AG10803 (cell line): Measurements from ENCODE around the gene LDHAL6A.

Experiments used
- DNase-seq: peaks from one replicate; pipeline ENCODE4 v3.0.0; 2010; ENCODE audit warnings: low read depth
- H3K4me3 ChIP-seq: 2 replicates; pipeline ENCODE4 v1.5.1; 2011; ENCODE audit warnings: mild to moderate bottlenecking, low read length, control low read depth
- TF ChIP-seq, protein P1 (sequence below): conservative IDR thresholded peaks from 2 replicates; pipeline ENCODE4 v1.5.1; 2011; ENCODE audit warnings: mild to moderate bottlenecking, low read length, control low read depth, inconsistent platforms

The LDHAL6A gene

DNA sequence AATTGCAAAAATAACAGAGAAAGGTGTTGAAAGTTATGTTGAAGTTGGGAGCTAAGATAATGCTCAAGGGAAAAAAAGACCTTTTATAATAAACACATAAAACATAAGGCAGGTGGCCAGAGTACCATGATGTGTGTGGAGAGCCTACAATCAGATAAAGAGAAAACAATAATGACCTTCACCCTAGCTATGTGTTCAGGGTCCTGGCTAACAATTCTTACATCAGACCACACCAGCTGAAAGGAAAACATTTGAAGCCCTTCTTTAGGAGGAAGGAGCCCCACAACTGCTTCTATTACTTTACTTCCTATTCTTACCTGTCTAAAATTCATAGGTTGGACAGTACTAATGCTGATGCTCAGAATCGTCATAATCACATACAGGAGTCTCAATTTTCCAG lies 68.6 kb downstream of the LDHAL6A start:
- TF ChIP-seq, protein P1, sequence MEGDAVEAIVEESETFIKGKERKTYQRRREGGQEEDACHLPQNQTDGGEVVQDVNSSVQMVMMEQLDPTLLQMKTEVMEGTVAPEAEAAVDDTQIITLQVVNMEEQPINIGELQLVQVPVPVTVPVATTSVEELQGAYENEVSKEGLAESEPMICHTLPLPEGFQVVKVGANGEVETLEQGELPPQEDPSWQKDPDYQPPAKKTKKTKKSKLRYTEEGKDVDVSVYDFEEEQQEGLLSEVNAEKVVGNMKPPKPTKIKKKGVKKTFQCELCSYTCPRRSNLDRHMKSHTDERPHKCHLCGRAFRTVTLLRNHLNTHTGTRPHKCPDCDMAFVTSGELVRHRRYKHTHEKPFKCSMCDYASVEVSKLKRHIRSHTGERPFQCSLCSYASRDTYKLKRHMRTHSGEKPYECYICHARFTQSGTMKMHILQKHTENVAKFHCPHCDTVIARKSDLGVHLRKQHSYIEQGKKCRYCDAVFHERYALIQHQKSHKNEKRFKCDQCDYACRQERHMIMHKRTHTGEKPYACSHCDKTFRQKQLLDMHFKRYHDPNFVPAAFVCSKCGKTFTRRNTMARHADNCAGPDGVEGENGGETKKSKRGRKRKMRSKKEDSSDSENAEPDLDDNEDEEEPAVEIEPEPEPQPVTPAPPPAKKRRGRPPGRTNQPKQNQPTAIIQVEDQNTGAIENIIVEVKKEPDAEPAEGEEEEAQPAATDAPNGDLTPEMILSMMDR = no peak
- no peak for DNase-seq
- H3K4me3 ChIP-seq = no peak overlapping the region

- TF ChIP-seq, protein P1 = no peak
- no peak for DNase-seq
- peak overlapping the region; percentile 94 for H3K4me3 ChIP-seq
Measured at GRCh38 chr11:18526130-18526520, 70.5 kb downstream of the LDHAL6A start.

- peak within 1 kb of the TSS; percentile 94 for H3K4me3 ChIP-seq
- peak; percentile 92 for DNase-seq
- TF ChIP-seq, protein P1 = no peak
Measured at GRCh38 chr11:18526521-18527296, 71.1 kb downstream of the LDHAL6A start, which contains the start of gene TSG101. Gene TSG101, minus strand, starts transcription at chr11:18526942. Its CDS starts 126 bp downstream, at chr11:18526816.

DNA sequence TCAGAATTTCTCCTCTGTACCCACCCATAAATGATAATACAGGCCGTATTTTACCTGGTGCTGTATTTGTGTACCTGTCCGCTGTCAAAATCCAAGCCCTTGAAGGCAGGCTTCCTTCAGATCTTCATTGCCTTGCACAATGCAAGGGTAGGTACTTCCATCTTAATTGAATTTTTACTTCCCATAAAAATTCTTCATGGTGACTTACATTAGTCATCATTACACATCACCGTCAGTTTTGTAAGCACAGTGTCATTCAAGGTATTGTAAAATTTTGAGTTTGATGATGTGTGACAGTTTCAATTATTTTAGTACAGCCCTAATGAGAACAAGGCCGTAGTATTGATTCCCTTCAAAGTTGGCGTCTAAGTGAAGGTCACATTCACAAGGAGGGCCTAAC lies 71.9 kb downstream of the LDHAL6A start:
- TF ChIP-seq, protein P1 = no peak
- H3K4me3 ChIP-seq = peak overlapping the region; percentile 94
- DNase-seq = peak; percentile 31
